ENCODE data around the gene AGAP9. TPM values are rescaled to one million over a fixed set of nuclear protein-coding genes. Genes with fewer than 3 reads are reported as not detected.
A peak's percentile ranks its signal among the peaks of the same experiment; 100 is the strongest.
"Not testable (repeated sequence)": the region's sequence is repeated elsewhere in the genome, so short reads cannot be mapped to it uniquely, and the experiment has no call there.

Gene AGAP9
- total and polyA plus RNA-seq, 2 experiments from 2014 or later = 2.6 to 3.7 TPM

DNA sequence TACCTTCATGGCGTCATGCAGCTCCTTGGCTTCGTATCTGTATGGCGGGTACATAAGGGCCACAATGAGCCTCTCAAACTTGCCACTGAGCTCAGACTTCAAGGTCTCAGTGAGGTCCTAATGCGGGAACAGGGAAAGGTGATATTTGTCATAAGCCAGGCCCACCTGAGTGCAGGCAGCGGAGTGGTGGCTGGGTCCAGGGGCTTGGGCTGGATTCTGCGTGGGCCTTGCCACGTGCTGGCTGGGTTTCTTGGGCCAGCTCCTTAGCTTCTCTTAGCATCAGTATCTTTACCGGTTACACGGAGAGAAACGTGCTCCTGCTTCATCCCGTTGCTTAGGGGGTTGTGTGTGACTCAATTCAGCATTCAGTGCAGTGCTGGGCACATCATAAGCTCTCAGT, 46.4 kb downstream of the AGAP9 start:
- H3K79me2 ChIP-seq (ENCODE audit: insufficient read depth); H3F3A ChIP-seq (ENCODE audit: insufficient read depth); H3K4me2 ChIP-seq (ENCODE audit: unreplicated experiment); H3K27ac ChIP-seq; H2AFZ ChIP-seq; H3K9ac ChIP-seq; H3K27me3 ChIP-seq (replicated peaks; ENCODE audit: insufficient read depth); H3K4me1 ChIP-seq (ENCODE audit: insufficient read depth); in situ Hi-C loops (cut with MboI); H4K20me1 ChIP-seq (ENCODE audit: insufficient read depth); H3K4me3 ChIP-seq; DNase-seq; H3K9me3 ChIP-seq (ENCODE audit: low read depth); H3K36me3 ChIP-seq (ENCODE audit: low read depth); H3K9me2 ChIP-seq (ENCODE audit: insufficient read depth): not testable (repeated sequence)
- 100% methylated on average over 6 to 7 of the region's 11 CpGs for WGBS, 2 experiments (ENCODE audit: low coverage in 1 of 2, low lambda C conversion rate in 2 of 2, missing lambda C conversion rate in 2 of 2)

DNA sequence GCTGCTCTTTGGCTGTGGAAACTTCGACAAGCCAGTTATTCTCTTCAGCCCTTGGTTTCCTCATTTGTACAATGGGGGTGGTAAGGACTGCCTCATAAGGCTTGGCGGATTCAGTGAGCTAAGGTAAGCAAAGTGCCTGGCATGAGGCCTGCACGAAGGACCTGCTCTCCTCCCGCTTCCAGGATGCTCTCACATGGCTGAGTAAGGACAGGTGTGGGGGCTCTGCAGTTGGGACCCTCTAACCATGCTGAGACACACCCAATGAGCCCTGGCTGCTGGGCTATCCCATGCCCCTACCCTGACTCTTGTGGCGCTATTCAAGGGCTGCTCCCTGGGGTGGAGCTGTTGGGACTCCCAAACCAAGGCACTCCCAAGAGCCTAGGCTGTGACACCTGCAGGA, 48.3 kb downstream of the AGAP9 start:
- H3K9me3 ChIP-seq (ENCODE audit: low read depth); H3K9ac ChIP-seq; H4K20me1 ChIP-seq (ENCODE audit: insufficient read depth); H3K27me3 ChIP-seq (replicated peaks; ENCODE audit: insufficient read depth); H3K9me2 ChIP-seq (ENCODE audit: insufficient read depth); H3K79me2 ChIP-seq (ENCODE audit: insufficient read depth); H2AFZ ChIP-seq; H3K4me2 ChIP-seq (ENCODE audit: unreplicated experiment); in situ Hi-C loops (cut with MboI); H3K4me3 ChIP-seq; H3K4me1 ChIP-seq (ENCODE audit: insufficient read depth); H3F3A ChIP-seq (ENCODE audit: insufficient read depth); H3K36me3 ChIP-seq (ENCODE audit: low read depth); DNase-seq; H3K27ac ChIP-seq: not testable (repeated sequence)
- WGBS, 2 experiments (ENCODE audit: low coverage in 1 of 2, low lambda C conversion rate in 2 of 2, missing lambda C conversion rate in 2 of 2) = 90 to 93% methylated on average over 4 to 5 of the region's 5 CpGs

DNA sequence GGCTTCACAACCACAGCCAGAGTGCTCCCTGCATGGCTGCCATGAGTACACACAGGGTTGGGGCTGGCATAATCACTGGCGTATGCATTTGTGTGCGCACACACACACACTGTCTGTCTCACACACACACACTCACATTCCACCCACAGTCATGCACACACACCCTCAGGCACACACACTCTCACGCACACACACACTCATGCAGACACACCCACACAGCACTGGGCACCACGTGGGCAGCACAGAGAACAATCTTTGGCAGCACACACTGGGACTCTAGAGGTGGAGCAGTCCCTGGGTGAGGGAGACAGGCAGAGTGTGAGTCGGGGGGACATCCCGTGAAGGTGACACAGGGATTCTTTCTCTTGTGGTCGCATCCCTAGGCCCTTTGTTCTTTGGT, 49.9 kb downstream of the AGAP9 start:
- DNase-seq; H2AFZ ChIP-seq; H4K20me1 ChIP-seq (ENCODE audit: insufficient read depth); H3K27ac ChIP-seq; H3K79me2 ChIP-seq (ENCODE audit: insufficient read depth); H3K9me2 ChIP-seq (ENCODE audit: insufficient read depth); in situ Hi-C loops (cut with MboI); H3K9ac ChIP-seq; H3K9me3 ChIP-seq (ENCODE audit: low read depth); H3K4me3 ChIP-seq; H3F3A ChIP-seq (ENCODE audit: insufficient read depth); H3K27me3 ChIP-seq (replicated peaks; ENCODE audit: insufficient read depth); H3K36me3 ChIP-seq (ENCODE audit: low read depth); H3K4me1 ChIP-seq (ENCODE audit: insufficient read depth); H3K4me2 ChIP-seq (ENCODE audit: unreplicated experiment): not testable (repeated sequence)
- no CpG with 5 or more reads among the region's 7 CpGs for WGBS, 2 experiments (ENCODE audit: low coverage in 1 of 2, low lambda C conversion rate in 2 of 2, missing lambda C conversion rate in 2 of 2)

DNA sequence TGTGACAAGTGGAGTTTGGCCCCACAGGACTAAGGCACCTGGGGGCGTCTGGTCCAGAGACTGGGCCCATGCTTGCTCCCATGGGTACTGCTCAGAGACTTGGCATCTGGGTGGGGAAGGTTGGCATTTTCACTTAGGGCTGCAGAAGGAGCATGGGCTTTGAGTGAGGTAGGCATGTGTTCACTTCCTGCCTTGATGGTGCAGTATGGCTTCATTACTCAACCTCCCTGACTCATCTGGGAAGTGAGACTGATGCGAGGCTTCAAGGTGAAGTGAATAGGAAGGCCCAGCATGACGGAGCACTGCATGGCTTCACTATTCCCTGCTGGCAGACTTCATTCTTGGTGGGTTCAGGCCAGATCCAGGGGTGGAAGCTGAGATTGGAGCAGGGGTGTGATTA, 50.8 kb downstream of the AGAP9 start:
- H3K79me2 ChIP-seq (ENCODE audit: insufficient read depth); H4K20me1 ChIP-seq (ENCODE audit: insufficient read depth); H3K4me2 ChIP-seq (ENCODE audit: unreplicated experiment); H2AFZ ChIP-seq; H3K36me3 ChIP-seq (ENCODE audit: low read depth); H3K4me1 ChIP-seq (ENCODE audit: insufficient read depth); H3K9me2 ChIP-seq (ENCODE audit: insufficient read depth); H3K27me3 ChIP-seq (replicated peaks; ENCODE audit: insufficient read depth); H3K9ac ChIP-seq; H3K9me3 ChIP-seq (ENCODE audit: low read depth); in situ Hi-C loops (cut with MboI); DNase-seq; H3F3A ChIP-seq (ENCODE audit: insufficient read depth); H3K4me3 ChIP-seq: not testable (repeated sequence)
- H3K27ac ChIP-seq = peak overlapping the region; percentile 59; the same call in 1 of the 2 replicates
- WGBS, 2 experiments (ENCODE audit: low coverage in 1 of 2, low lambda C conversion rate in 2 of 2, missing lambda C conversion rate in 2 of 2) = no CpG with 5 or more reads among the region's 3 CpGs

DNA sequence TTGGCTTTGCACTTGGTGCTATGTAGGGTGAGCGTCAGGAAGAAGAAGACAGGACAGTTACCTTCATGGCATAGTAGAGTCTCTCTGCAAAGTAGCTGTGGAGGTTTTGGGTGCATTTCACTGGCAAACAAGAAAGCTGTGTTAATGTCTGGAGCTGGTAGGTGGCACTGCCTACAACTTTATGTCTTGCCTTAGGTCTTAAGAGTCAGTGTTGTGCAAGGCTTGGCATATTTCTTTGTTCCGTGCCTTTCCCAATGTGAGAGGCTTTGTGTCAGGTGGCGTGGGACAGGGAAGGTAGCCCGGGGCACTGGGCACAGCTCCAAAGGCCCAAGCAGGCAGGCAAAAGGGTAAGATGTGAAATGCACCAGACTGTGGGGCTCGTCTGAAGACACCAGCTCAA, 51.4 kb downstream of the AGAP9 start:
- DNase-seq; H3K4me3 ChIP-seq; H2AFZ ChIP-seq; H3K36me3 ChIP-seq (ENCODE audit: low read depth); H3K79me2 ChIP-seq (ENCODE audit: insufficient read depth); H4K20me1 ChIP-seq (ENCODE audit: insufficient read depth); H3K9me2 ChIP-seq (ENCODE audit: insufficient read depth); H3K9me3 ChIP-seq (ENCODE audit: low read depth); H3F3A ChIP-seq (ENCODE audit: insufficient read depth); H3K27me3 ChIP-seq (replicated peaks; ENCODE audit: insufficient read depth); in situ Hi-C loops (cut with MboI); H3K9ac ChIP-seq; H3K4me2 ChIP-seq (ENCODE audit: unreplicated experiment); H3K4me1 ChIP-seq (ENCODE audit: insufficient read depth): not testable (repeated sequence)
- no CpG with 5 or more reads among the region's 5 CpGs for WGBS, 2 experiments (ENCODE audit: low coverage in 1 of 2, low lambda C conversion rate in 2 of 2, missing lambda C conversion rate in 2 of 2)
- peak overlapping the region; percentile 59; the same call in 1 of the 2 replicates for H3K27ac ChIP-seq

DNA sequence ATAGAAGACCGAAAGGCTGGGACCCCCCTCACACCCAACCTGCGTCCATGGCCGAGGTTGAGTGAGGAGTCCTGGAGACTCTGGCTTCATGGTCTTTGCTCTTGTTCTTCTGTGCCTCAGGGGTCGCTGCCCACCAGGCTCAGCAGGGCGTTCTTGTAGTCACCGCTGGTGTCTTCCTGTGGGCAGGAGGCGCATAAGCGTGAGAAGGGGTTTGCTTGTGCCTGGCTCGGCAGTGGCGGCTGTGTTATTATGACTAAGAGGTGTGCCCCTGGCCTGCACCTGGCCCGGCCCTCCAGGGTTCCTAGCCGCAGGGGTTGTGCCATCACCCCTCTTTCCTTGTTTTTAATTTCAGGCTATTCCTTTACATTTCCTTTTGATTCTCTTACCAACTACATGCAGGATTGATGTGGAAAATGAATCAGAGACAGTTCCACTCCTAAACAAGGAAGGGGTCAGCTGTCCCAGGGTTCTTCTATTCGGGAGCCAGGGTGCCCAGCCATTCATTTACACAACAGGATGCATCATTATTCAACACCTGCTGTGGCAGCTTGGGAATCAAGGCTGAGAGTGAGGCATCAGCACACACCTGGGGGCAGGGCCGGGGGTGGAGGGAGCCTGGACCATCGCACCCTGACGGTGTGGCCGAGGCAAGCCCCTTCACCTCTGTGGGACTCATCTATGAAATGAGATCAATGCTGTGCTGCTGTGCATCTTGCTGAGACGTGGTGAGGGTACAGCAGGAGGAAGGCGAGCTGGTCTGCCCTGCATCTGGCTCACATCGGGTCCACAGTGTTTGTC, 54.5 kb downstream of the AGAP9 start:
- H3K79me2 ChIP-seq (ENCODE audit: insufficient read depth); H2AFZ ChIP-seq; H3K9me3 ChIP-seq (ENCODE audit: low read depth); H4K20me1 ChIP-seq (ENCODE audit: insufficient read depth); H3K27me3 ChIP-seq (replicated peaks; ENCODE audit: insufficient read depth); H3K4me2 ChIP-seq (ENCODE audit: unreplicated experiment); H3K9me2 ChIP-seq (ENCODE audit: insufficient read depth); H3K4me3 ChIP-seq; H3K4me1 ChIP-seq (ENCODE audit: insufficient read depth); H3K36me3 ChIP-seq (ENCODE audit: low read depth); H3K9ac ChIP-seq; in situ Hi-C loops (cut with MboI); H3K27ac ChIP-seq; H3F3A ChIP-seq (ENCODE audit: insufficient read depth); DNase-seq: not testable (repeated sequence)
- 93 to 96% methylated on average over 15 to 16 of the region's 20 CpGs for WGBS, 2 experiments (ENCODE audit: low coverage in 1 of 2, low lambda C conversion rate in 2 of 2, missing lambda C conversion rate in 2 of 2)

DNA sequence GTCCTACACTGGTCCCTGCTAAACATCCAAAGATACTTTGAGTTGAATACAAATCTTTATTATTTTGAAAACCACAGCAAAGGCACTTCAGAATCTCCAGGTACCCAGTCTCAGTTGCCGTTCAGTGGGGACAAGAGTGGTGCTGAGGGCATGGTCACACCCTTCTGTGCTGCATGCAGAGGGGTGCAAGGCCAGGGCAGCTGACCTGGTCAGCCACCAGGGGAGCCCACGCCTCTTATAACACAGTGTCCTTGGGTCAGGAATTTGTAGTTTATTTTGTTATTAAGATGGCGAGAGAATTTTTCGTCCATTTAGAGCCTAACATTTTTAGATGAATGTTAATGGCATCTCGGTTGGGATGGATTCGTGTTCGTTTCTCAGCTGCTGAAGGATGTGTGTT, 55.5 kb downstream of the AGAP9 start:
- DNase-seq; H4K20me1 ChIP-seq (ENCODE audit: insufficient read depth); in situ Hi-C loops (cut with MboI); H3K9me2 ChIP-seq (ENCODE audit: insufficient read depth); H3K36me3 ChIP-seq (ENCODE audit: low read depth); H3F3A ChIP-seq (ENCODE audit: insufficient read depth); H3K4me1 ChIP-seq (ENCODE audit: insufficient read depth); H3K9me3 ChIP-seq (ENCODE audit: low read depth); H3K79me2 ChIP-seq (ENCODE audit: insufficient read depth); H3K27me3 ChIP-seq (replicated peaks; ENCODE audit: insufficient read depth); H3K4me3 ChIP-seq; H3K27ac ChIP-seq; H3K4me2 ChIP-seq (ENCODE audit: unreplicated experiment); H2AFZ ChIP-seq; H3K9ac ChIP-seq: not testable (repeated sequence)
- WGBS, 2 experiments (ENCODE audit: low coverage in 1 of 2, low lambda C conversion rate in 2 of 2, missing lambda C conversion rate in 2 of 2) = 94 to 97% methylated on average over 3 to 5 of the region's 7 CpGs

DNA sequence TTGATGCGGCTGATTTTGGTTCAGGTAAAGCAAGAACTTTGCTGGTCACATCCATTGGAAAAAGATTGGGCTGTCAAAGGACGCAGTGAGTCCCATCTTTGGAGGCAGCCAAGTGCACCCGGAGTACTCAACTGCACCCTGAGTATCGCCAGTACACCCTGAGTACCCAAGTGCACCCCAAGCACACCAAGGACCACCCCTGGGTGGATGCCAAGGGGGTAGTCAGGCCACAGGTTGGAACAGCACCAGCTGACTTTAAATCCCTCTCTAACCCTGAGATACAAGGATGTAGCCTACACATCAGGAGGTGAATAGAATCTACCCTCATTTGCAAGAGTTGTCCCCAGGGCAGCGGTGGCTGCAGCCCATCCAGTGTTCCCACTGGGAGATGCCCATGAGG, 56.0 kb downstream of the AGAP9 start:
- H3K4me2 ChIP-seq (ENCODE audit: unreplicated experiment); H3K4me1 ChIP-seq (ENCODE audit: insufficient read depth); H4K20me1 ChIP-seq (ENCODE audit: insufficient read depth); H3K36me3 ChIP-seq (ENCODE audit: low read depth); DNase-seq; H3K9me3 ChIP-seq (ENCODE audit: low read depth); H3K79me2 ChIP-seq (ENCODE audit: insufficient read depth); H3F3A ChIP-seq (ENCODE audit: insufficient read depth); H3K27me3 ChIP-seq (replicated peaks; ENCODE audit: insufficient read depth); H3K9me2 ChIP-seq (ENCODE audit: insufficient read depth); H3K27ac ChIP-seq; H3K9ac ChIP-seq; in situ Hi-C loops (cut with MboI); H2AFZ ChIP-seq; H3K4me3 ChIP-seq: not testable (repeated sequence)
- WGBS, 2 experiments (ENCODE audit: low coverage in 1 of 2, low lambda C conversion rate in 2 of 2, missing lambda C conversion rate in 2 of 2) = 86 to 89% methylated on average over 5 of the region's 5 CpGs

All from GM23248 (cell line).